Thyroid gland (tissue), 4 donors: ENCODE results near the gene ZNF804B.

Source experiments
- CTCF ChIP-seq, 6 experiments: fragments of 200-600 bp in 3 of 6; fragments of 450-650 bp in 3 of 6; sonication (generic) in 3 of 6; IDR thresholded peaks; one replicate each; pipeline ENCODE4 v1.5.1; 2016 to 2019; ENCODE audit warnings: antibody characterized with exemption in 6 of 6, mild to moderate bottlenecking in 2 of 6, inconsistent platforms in 1 of 6, moderate library complexity in 1 of 6
- POLR2A ChIP-seq, 2 donors: fragments of 450-650 bp; IDR thresholded peaks; one replicate each; pipeline ENCODE4 v1.6.1; 2017; ENCODE audit warnings: antibody characterized with exemption in 2 of 2, mild to moderate bottlenecking in 2 of 2, moderate library complexity in 1 of 2

GRCh38 chr7:89041240-89041639, 281.7 kb downstream of the ZNF804B start:
- TF ChIP-seq CTCF (IDR thresholded peaks at IDR 0.05) (no peak), POLR2A (IDR thresholded peaks at IDR 0.05) (no peak)
